ENCODE data around the gene GRPR.

DNA sequence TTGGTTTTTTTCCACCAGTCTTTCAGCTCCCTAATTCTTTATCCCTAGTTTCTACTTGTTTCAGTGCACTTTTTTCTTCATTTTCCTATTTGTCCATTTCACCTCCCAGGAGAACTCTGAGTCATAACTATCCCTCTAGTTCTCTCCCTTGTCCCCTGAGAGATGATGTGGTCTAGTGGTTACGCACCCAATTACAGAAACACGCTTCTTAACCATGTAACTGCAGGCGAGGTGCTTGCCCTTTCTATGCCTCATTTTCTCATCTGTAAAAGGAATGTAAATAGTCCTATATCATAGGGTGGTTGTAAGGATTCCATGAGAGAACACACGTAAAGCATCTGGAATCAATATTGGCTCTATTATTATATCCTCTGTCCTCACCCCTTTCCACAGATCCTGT lies 8.8 kb upstream of the GRPR start:
- no peak for TF ChIP-seq EZH2 (IDR thresholded peaks at IDR 0.05; ENCODE audit: low read length)
- TF ChIP-seq, protein P1, sequence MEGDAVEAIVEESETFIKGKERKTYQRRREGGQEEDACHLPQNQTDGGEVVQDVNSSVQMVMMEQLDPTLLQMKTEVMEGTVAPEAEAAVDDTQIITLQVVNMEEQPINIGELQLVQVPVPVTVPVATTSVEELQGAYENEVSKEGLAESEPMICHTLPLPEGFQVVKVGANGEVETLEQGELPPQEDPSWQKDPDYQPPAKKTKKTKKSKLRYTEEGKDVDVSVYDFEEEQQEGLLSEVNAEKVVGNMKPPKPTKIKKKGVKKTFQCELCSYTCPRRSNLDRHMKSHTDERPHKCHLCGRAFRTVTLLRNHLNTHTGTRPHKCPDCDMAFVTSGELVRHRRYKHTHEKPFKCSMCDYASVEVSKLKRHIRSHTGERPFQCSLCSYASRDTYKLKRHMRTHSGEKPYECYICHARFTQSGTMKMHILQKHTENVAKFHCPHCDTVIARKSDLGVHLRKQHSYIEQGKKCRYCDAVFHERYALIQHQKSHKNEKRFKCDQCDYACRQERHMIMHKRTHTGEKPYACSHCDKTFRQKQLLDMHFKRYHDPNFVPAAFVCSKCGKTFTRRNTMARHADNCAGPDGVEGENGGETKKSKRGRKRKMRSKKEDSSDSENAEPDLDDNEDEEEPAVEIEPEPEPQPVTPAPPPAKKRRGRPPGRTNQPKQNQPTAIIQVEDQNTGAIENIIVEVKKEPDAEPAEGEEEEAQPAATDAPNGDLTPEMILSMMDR (optimal IDR thresholded peaks at IDR 0.05 in 1 of 3, IDR thresholded peaks at IDR 0.05 in 1 of 3, conservative IDR thresholded peaks at IDR 0.05 in 1 of 3; ENCODE audit: extremely low read depth in 1 of 3, insufficient read depth in 2 of 3, low read length in 3 of 3): no peak
